GM10248 (cell line): ENCODE measurements around the gene ZNRF3.

ENCODE experiments used
- CTCF ChIA-PET: fragments of 300-600 bp; sonication (Branson Sonifier 250); formaldehyde crosslinking; extraction: SDS; loops from one replicate; lab custom pipeline; 2021; ENCODE audit warnings: antibody characterized with exemption; lab: Yijun Ruan, JAX
- POLR2A ChIA-PET: fragments of 350-650 bp; sonication (Branson Sonifier 250); formaldehyde crosslinking; extraction: SDS; loops from one replicate; lab custom pipeline; 2020; ENCODE audit warnings: antibody characterized with exemption; lab: Yijun Ruan, JAX
- DNase-seq: peaks from one replicate; pipeline ENCODE4 v3.0.0; 2012; ENCODE audit errors: extremely low spot score
- CTCF ChIP-seq: IDR thresholded peaks from 2 replicates; pipeline ENCODE4 v1.5.1; 2012; ENCODE audit warnings: mild to moderate bottlenecking, low read depth; ENCODE audit errors: extremely low read depth, missing control alignments, control extremely low read depth

ZNRF3 gene

GRCh38 chr22:29011240-29012100 is 128.1 kb downstream of the ZNRF3 start:
- CTCF ChIA-PET: interaction anchor here (1.3 to 3.3 kb wide), 2 partner anchors 30 to 31 kb away, joined by 3 to 9 read pairs; no protein-coding TSS in a partner anchor
- TF ChIP-seq CTCF: no peak
- POLR2A ChIA-PET: no interaction called here
- no peak for DNase-seq

DNA sequence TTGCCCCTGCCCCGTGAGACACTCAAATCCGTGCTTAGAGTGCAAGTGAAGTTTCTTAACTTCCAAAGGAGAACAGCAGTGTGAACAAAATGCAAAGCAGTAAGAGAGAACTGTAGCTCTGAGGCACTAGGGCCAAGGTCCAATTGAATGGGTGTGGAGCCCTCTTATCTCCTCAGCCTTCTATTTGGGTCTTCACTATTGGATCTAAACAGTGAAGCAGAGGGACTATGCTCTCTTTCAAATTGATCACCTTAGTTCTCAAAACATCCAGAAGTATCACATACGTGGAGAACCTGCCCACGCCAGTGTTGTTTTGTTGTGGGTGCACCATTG is 128.7 kb downstream of the ZNRF3 start:
- TF ChIP-seq CTCF: no peak
- CTCF ChIA-PET: interaction anchor here (1.3 to 3.3 kb wide), 2 partner anchors 29 to 32 kb away, joined by 3 to 9 read pairs; no protein-coding TSS in a partner anchor
- DNase-seq: no peak
- POLR2A ChIA-PET: no interaction called here

- ChIA-PET POLR2A (no interaction called here), CTCF (interaction anchor here (1.3 to 3.3 kb wide), 3 partner anchors 28 to 233 kb away, joined by 3 to 9 read pairs (median 3); no protein-coding TSS in a partner anchor)
- no peak for DNase-seq
- TF ChIP-seq CTCF: no peak
These were observed 129.6 kb downstream of the ZNRF3 start for GRCh38 chr22:29012952-29013351.

- ChIA-PET POLR2A (no interaction called here), CTCF (interaction anchor here (1.4 to 3.3 kb wide), 2 partner anchors 27 to 231 kb away, joined by 3 to 9 read pairs; no protein-coding TSS in a partner anchor)
- TF ChIP-seq CTCF: no peak
- no peak for DNase-seq
These were observed 130.9 kb downstream of the ZNRF3 start for GRCh38 chr22:29014293-29014692.

- TF ChIP-seq CTCF: no peak
- POLR2A ChIA-PET: no interaction called here
- CTCF ChIA-PET: no interaction called here
- DNase-seq: no peak
These were observed 131.4 kb downstream of the ZNRF3 start for GRCh38 chr22:29014773-29015172.

GRCh38 chr22:29016067-29016938 is 132.9 kb downstream of the ZNRF3 start:
- POLR2A ChIA-PET: no interaction called here
- CTCF ChIA-PET: interaction anchor here (0.6 to 1.2 kb wide), 3 partner anchors 12 to 25 kb away, joined by 3 to 5 read pairs (median 3); no protein-coding TSS in a partner anchor

More at GRCh38 chr22:29016067-29016938, 132.9 kb downstream of the ZNRF3 start:
- no peak for DNase-seq
- no peak for TF ChIP-seq CTCF
